ENCODE data around the gene TM7SF2.

GRCh38 chr11:65085446-65085845 lies 26.2 kb upstream of the TM7SF2 start:
- TF ChIP-seq POLR2AphosphoS5 (IDR thresholded peaks at IDR 0.05) = no peak
- no peak for TF ChIP-seq CTCF (IDR thresholded peaks at IDR 0.05 in 8 of 11, conservative IDR thresholded peaks at IDR 0.05 in 3 of 11)
- no peak for TF ChIP-seq POLR2A (IDR thresholded peaks at IDR 0.05)

All from spleen (tissue), 7 donors.